Embryonic facial prominence (tissue), 1 donor: ENCODE data around the gene KLF7.

ENCODE experiments used
- DNase-seq: peaks from one replicate; pipeline ENCODE4 v3.0.0-alpha.2; 2016; ENCODE audit errors: extremely low spot score

The KLF7 gene

GRCh38 chr2:207165121-207166038 is at the start of gene KLF7:
TSS of gene KLF7 (minus strand) at chr2:207165948. CDS start at chr2:207165568, 380 bp downstream.
- peak; percentile 36 for DNase-seq

- no peak for DNase-seq
Measured at GRCh38 chr2:207215308-207215707, 49.6 kb upstream of the KLF7 start.

- DNase-seq, result no peak
Measured at GRCh38 chr2:207214446-207214845, 48.7 kb upstream of the KLF7 start.

GRCh38 chr2:207206011-207206410 is 40.3 kb upstream of the KLF7 start:
- DNase-seq, result no peak

GRCh38 chr2:207205173-207205957 is 39.6 kb upstream of the KLF7 start:
- no peak for DNase-seq

- no peak for DNase-seq
Measured at GRCh38 chr2:207203056-207203455, 37.3 kb upstream of the KLF7 start.

- DNase-seq, result peak; percentile 8
Measured at GRCh38 chr2:207202645-207203044, 36.9 kb upstream of the KLF7 start.

GRCh38 chr2:207201416-207201815 is 35.7 kb upstream of the KLF7 start:
- no peak for DNase-seq

- DNase-seq, result no peak
Measured at GRCh38 chr2:207200136-207200535, 34.4 kb upstream of the KLF7 start.

- DNase-seq, result no peak
Measured at GRCh38 chr2:207194028-207194427, 28.3 kb upstream of the KLF7 start.

- DNase-seq, result no peak
Measured at GRCh38 chr2:207188626-207189419, 23.1 kb upstream of the KLF7 start.

GRCh38 chr2:207185372-207185771 is 19.6 kb upstream of the KLF7 start:
- DNase-seq, result no peak

GRCh38 chr2:207184768-207185167 is 19.0 kb upstream of the KLF7 start:
- no peak for DNase-seq

- DNase-seq, result no peak
Measured at GRCh38 chr2:207184348-207184747, 18.6 kb upstream of the KLF7 start.

- DNase-seq, result no peak
Measured at GRCh38 chr2:207183506-207183905, 17.8 kb upstream of the KLF7 start.

GRCh38 chr2:207182911-207183310 is 17.2 kb upstream of the KLF7 start:
- no peak for DNase-seq

GRCh38 chr2:207181526-207182274 is 16.0 kb upstream of the KLF7 start:
- DNase-seq, result no peak

- DNase-seq, result no peak
Measured at GRCh38 chr2:207180741-207181140, 15.0 kb upstream of the KLF7 start.

- no peak for DNase-seq
Measured at GRCh38 chr2:207176247-207176646, 10.5 kb upstream of the KLF7 start.

- no peak for DNase-seq
Measured at GRCh38 chr2:207173641-207174040, 7.9 kb upstream of the KLF7 start.
